Bronchial epithelial cell (primary cell): ENCODE results near the gene ABCC4. TPM values are rescaled to one million over a fixed set of nuclear protein-coding genes. Genes with fewer than 3 reads are reported as not detected.

ENCODE experiments used
- DNase-seq: peaks from one replicate; pipeline ENCODE4 v3.0.0-alpha.2; 2010; ENCODE audit warnings: low read depth
- FAIRE-seq: peaks from 2 replicates; lab custom pipeline; 2011; peaks lifted over from hg19 to GRCh38; lab: Jason Lieb, UNC
- H3K27me3 ChIP-seq: 2 replicates; pipeline ENCODE4 v1.5.1; 2011; ENCODE audit warnings: low read length; ENCODE audit not compliant: control insufficient read depth, insufficient read depth
- H3K36me3 ChIP-seq: 2 replicates; pipeline ENCODE4 v1.5.1; 2011; ENCODE audit warnings: low read length; ENCODE audit not compliant: control insufficient read depth, insufficient read depth
- H3K4me3 ChIP-seq: 2 replicates; pipeline ENCODE4 v1.5.1; 2011; ENCODE audit warnings: mild to moderate bottlenecking, low read depth, low read length, control low read depth
- total RNA-seq: library from RNA; depleted of rRNA; stranded (reverse); fragments of >200 nt; gene quantifications from 2 replicates; pipeline ENCODE4 v1.2.1, GENCODE V29; 2014
- TF ChIP-seq, protein P1 (sequence below): IDR thresholded peaks from 2 replicates; pipeline ENCODE4 v1.5.1; 2011; ENCODE audit warnings: mild to moderate bottlenecking, moderate library complexity, low read length, control low read depth, inconsistent platforms; ENCODE audit not compliant: insufficient read depth, severe bottlenecking

Gene ABCC4
- total RNA-seq, 1 donor from 2014 or later, result 6.8 TPM

DNA sequence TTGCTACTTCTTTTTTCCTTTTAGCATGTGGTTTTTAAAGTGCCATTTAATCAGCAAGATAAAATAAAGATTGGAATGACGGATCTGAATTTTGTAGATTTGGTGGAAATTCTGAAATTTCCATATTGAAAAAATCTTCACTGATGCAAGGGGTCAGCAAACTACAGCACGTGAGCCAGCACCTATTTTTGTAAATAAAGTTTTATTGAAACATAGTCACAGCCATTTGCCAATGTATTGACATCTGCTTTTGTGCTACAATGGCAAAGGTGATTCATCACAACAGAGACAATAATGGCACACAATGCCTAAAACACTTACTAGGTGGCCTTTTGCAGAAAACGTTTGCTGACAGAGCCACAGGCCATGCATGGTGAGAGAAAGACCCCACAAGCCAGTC, 226.4 kb downstream of the ABCC4 start:
- no peak for DNase-seq
- H3K36me3 ChIP-seq, result no peaks in the 10 kb centered on the region
- FAIRE-seq, result no peak
- H3K4me3 ChIP-seq, result no peak overlapping the region
- TF ChIP-seq, protein P1, sequence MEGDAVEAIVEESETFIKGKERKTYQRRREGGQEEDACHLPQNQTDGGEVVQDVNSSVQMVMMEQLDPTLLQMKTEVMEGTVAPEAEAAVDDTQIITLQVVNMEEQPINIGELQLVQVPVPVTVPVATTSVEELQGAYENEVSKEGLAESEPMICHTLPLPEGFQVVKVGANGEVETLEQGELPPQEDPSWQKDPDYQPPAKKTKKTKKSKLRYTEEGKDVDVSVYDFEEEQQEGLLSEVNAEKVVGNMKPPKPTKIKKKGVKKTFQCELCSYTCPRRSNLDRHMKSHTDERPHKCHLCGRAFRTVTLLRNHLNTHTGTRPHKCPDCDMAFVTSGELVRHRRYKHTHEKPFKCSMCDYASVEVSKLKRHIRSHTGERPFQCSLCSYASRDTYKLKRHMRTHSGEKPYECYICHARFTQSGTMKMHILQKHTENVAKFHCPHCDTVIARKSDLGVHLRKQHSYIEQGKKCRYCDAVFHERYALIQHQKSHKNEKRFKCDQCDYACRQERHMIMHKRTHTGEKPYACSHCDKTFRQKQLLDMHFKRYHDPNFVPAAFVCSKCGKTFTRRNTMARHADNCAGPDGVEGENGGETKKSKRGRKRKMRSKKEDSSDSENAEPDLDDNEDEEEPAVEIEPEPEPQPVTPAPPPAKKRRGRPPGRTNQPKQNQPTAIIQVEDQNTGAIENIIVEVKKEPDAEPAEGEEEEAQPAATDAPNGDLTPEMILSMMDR, result no peak
- no peaks in the 10 kb centered on the region for H3K27me3 ChIP-seq

DNA sequence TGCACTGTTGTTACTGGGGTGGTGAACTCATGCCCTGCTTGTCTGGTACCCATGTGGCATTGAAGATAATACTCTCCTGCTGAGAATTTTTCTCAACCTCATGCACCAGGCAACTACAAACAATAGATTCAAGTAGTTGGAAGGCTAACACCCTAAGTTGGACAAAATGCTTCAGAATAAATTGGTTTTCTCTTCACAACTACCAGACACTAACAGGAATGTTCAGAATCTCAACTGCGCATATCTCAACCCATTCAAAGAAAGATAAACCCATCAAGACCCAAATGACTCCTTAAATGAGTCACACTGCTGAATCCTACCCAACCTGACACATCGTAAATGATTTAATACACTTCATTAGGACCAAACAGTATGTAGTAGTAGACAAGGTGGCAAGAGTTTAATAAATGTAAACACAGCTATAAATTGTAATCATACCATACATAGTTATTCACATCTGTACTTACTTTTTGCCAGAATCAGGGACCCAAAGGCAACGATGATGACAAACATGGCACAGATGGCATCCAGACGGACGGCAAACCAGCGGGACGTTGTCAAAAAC, 227.4 kb downstream of the ABCC4 start:
- H3K27me3 ChIP-seq, result no peaks in the 10 kb centered on the region
- no peaks in the 10 kb centered on the region for H3K36me3 ChIP-seq
- H3K4me3 ChIP-seq, result no peak overlapping the region
- TF ChIP-seq, protein P1, result no peak
- DNase-seq, result no peak
- no peak for FAIRE-seq

DNA sequence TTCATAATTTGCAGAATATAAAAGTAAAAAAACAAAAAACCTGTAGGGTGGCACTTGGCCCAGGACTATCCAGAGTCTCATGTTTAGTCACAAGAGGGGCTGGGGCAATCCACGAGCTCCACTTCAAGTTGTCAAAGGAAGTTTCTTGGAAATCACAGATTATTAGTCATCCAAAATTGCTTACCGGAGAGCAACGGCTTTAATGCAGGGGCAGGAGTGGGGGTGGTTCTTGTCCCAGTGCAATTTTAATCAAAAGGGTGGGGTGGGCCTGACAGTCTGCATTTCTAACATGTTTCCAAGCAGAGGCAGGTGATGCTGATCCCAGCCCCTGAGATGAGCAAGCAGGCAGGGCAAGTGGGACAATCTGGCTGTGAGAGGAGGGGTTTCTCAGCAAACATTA, 233.9 kb downstream of the ABCC4 start:
- Histone ChIP-seq H3K36me3 (no peaks in the 10 kb centered on the region), H3K27me3 (no peaks in the 10 kb centered on the region), H3K4me3 (no peak overlapping the region)
- peak; percentile 46 for DNase-seq
- FAIRE-seq, result no peak
- TF ChIP-seq, protein P1, result no peak

DNA sequence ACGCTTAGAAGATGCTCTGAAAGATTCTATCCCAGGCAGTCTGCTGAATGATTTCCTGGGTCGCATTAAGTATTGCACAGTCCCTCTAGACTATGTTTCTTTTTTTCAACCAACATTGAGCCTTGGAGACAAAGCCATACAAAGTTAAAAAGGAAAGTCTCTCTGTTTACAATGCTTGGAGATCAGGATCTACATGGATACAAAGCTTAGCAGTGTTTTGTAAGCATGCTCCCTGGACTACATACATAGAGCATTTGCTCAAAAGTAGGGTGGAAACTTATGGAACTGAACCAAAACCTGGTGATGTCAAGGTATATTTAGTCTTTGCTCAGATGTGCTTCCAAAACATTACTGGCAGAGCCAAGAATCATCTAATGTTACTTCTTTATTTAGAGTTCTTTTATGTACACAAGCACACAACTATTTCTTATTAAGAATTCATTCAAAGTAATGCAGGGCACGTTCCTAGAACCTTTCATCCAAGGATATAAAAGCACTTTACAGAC, 241.2 kb downstream of the ABCC4 start:
- Histone ChIP-seq H3K4me3 (no peak overlapping the region), H3K36me3 (no peaks in the 10 kb centered on the region), H3K27me3 (no peaks in the 10 kb centered on the region)
- TF ChIP-seq, protein P1, result no peak
- FAIRE-seq, result no peak
- no peak for DNase-seq

DNA sequence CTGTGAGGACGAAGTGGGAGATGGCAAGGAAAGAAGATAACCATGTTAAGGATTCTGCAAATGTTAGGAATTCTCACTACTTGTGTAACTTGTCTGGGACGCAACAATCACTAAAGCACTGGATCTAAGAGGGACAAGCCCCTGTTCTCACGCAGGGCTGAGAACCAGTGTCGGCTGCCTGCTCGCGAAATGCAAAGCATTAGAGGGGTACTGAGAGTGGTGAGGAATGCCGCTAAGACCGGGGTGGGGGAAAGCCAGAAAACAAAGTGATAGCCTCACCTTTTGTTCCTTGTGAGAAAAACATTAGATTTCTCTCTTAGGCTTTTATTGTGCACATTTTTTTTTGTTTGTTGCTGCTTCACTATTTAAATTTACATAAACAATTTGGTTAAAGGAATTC, 241.9 kb downstream of the ABCC4 start:
- Histone ChIP-seq H3K27me3 (no peaks in the 10 kb centered on the region), H3K4me3 (no peak overlapping the region), H3K36me3 (no peaks in the 10 kb centered on the region)
- no peak for DNase-seq
- TF ChIP-seq, protein P1, result no peak
- FAIRE-seq, result no peak

DNA sequence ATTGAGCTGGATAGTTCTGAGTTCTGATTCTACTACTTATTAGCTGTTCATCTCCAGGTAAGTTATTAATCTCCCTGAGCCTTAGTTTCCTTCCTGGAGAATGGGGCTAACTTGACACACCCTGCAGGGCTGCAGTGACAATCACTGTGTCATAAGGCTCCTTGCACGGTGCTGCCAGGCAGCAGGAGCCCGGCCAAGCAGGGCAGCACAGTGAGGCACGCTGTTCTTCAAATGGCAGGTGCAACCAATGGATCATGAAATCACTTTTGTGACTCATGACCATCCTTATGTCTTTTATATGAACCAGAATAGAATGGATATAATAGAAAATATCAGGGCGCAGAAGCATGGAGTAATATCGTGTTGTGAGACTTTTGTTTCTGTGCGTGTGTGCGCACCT, 242.6 kb downstream of the ABCC4 start:
- no peak for FAIRE-seq
- Histone ChIP-seq H3K27me3 (no peaks in the 10 kb centered on the region), H3K4me3 (no peak overlapping the region), H3K36me3 (no peaks in the 10 kb centered on the region)
- TF ChIP-seq, protein P1, result no peak
- no peak for DNase-seq
